ENCODE results near the gene SIK3.

GRCh38 chr11:116830184-116830912 is 267.9 kb downstream of the SIK3 start:
- TF ChIP-seq, protein P1, sequence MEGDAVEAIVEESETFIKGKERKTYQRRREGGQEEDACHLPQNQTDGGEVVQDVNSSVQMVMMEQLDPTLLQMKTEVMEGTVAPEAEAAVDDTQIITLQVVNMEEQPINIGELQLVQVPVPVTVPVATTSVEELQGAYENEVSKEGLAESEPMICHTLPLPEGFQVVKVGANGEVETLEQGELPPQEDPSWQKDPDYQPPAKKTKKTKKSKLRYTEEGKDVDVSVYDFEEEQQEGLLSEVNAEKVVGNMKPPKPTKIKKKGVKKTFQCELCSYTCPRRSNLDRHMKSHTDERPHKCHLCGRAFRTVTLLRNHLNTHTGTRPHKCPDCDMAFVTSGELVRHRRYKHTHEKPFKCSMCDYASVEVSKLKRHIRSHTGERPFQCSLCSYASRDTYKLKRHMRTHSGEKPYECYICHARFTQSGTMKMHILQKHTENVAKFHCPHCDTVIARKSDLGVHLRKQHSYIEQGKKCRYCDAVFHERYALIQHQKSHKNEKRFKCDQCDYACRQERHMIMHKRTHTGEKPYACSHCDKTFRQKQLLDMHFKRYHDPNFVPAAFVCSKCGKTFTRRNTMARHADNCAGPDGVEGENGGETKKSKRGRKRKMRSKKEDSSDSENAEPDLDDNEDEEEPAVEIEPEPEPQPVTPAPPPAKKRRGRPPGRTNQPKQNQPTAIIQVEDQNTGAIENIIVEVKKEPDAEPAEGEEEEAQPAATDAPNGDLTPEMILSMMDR (IDR thresholded peaks at IDR 0.05) = no peak
- TF ChIP-seq POLR2A (IDR thresholded peaks at IDR 0.05) = no peak
